Panc1 (cell line): Measurements from ENCODE around the gene MAD1L1.

ENCODE experiments used
- POLR2AphosphoS5 ChIP-seq: IDR thresholded peaks from 2 replicates; pipeline ENCODE4 v1.6.1; 2012; ENCODE audit warnings: mild to moderate bottlenecking, low read depth, low read length, moderate library complexity
- TF ChIP-seq, protein P1 (sequence below): fragments of 450-650 bp; IDR thresholded peaks from 2 replicates; pipeline ENCODE4 v1.5.1; 2017; ENCODE audit warnings: mild to moderate bottlenecking

- TF ChIP-seq POLR2AphosphoS5 = peak; percentile 86
- TF ChIP-seq, protein P1, sequence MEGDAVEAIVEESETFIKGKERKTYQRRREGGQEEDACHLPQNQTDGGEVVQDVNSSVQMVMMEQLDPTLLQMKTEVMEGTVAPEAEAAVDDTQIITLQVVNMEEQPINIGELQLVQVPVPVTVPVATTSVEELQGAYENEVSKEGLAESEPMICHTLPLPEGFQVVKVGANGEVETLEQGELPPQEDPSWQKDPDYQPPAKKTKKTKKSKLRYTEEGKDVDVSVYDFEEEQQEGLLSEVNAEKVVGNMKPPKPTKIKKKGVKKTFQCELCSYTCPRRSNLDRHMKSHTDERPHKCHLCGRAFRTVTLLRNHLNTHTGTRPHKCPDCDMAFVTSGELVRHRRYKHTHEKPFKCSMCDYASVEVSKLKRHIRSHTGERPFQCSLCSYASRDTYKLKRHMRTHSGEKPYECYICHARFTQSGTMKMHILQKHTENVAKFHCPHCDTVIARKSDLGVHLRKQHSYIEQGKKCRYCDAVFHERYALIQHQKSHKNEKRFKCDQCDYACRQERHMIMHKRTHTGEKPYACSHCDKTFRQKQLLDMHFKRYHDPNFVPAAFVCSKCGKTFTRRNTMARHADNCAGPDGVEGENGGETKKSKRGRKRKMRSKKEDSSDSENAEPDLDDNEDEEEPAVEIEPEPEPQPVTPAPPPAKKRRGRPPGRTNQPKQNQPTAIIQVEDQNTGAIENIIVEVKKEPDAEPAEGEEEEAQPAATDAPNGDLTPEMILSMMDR = no peak
Measured at GRCh38 chr7:2232766-2233520, at the start of gene MAD1L1.
